DND-41 (cell line): ENCODE data around the gene TTPAL.

Source experiments
- ATAC-seq: fragments of 200-7000 bp; cut with Tn5 transposase; 3 replicates; pipeline ENCODE4 v1.9.1; 2021; ENCODE audit warnings: low read depth; ENCODE audit not compliant: insufficient read depth
- DNase-seq: peaks from one replicate; pipeline ENCODE4 v3.0.0-alpha.2; 2020
- H2AFZ ChIP-seq: 2 replicates; pipeline ENCODE4 v1.6.0; 2012; ENCODE audit warnings: low read depth, low read length
- H3K27ac ChIP-seq: 2 replicates; pipeline ENCODE4 v1.5.1; 2012; ENCODE audit warnings: low read length, inconsistent platforms
- H3K27me3 ChIP-seq: fragments of 200-600 bp; sonication (generic); 2 replicates; pipeline ENCODE4 v1.6.0; 2012; ENCODE audit warnings: low read length, mild to moderate bottlenecking, inconsistent platforms; ENCODE audit not compliant: insufficient read depth, poor library complexity
- H3K36me3 ChIP-seq: 2 replicates; pipeline ENCODE4 v1.5.1; 2012; ENCODE audit warnings: low read length, inconsistent platforms; ENCODE audit not compliant: insufficient read depth
- H3K4me1 ChIP-seq: 2 replicates; pipeline ENCODE4 v1.5.1; 2012; ENCODE audit warnings: mild to moderate bottlenecking, low read length; ENCODE audit not compliant: insufficient read depth
- H3K4me2 ChIP-seq: 2 replicates; pipeline ENCODE4 v1.6.0; 2012; ENCODE audit warnings: mild to moderate bottlenecking, moderate library complexity, low read length, inconsistent platforms; ENCODE audit not compliant: insufficient read depth
- H3K4me3 ChIP-seq, 2 experiments: fragments of 200-600 bp in 1 of 2; shearing (Covaris generic) in 1 of 2; 2 replicates each; pipeline ENCODE4 v1.5.1; 2012 to 2016; ENCODE audit warnings: inconsistent platforms in 2 of 2, low read length in 2 of 2, mild to moderate bottlenecking in 2 of 2, low read depth in 1 of 2, moderate library complexity in 1 of 2
- H3K79me2 ChIP-seq: 2 replicates; pipeline ENCODE4 v1.6.0; 2012; ENCODE audit warnings: low read length, inconsistent platforms; ENCODE audit not compliant: insufficient read depth
- H3K9ac ChIP-seq: 2 replicates; pipeline ENCODE4 v1.6.0; 2012; ENCODE audit warnings: low read depth, mild to moderate bottlenecking, inconsistent platforms, low read length, moderate library complexity
- H3K9me3 ChIP-seq: 2 replicates; pipeline ENCODE4 v1.5.1; 2012; ENCODE audit warnings: low read length, moderate library complexity, mild to moderate bottlenecking, inconsistent platforms; ENCODE audit not compliant: insufficient read depth, severe bottlenecking
- H4K20me1 ChIP-seq: 2 replicates; pipeline ENCODE4 v1.6.0; 2012; ENCODE audit warnings: low read length; ENCODE audit not compliant: insufficient read depth
- CTCF ChIP-seq: IDR thresholded peaks from 2 replicates; pipeline ENCODE4 v1.5.1; 2012; ENCODE audit warnings: borderline replicate concordance, low read length, moderate library complexity, mild to moderate bottlenecking; ENCODE audit not compliant: poor library complexity, severe bottlenecking; ENCODE audit errors: extremely low read depth
- EZH2 ChIP-seq: IDR thresholded peaks from 3 replicates; pipeline ENCODE4 v1.6.1; 2012; ENCODE audit warnings: borderline replicate concordance, low read depth, mild to moderate bottlenecking, moderate library complexity, low read length, inconsistent platforms; ENCODE audit not compliant: severe bottlenecking

Gene TTPAL

GRCh38 chr20:44475694-44476560, at the start of gene TTPAL:
Gene TTPAL (plus strand): TSS chr20:44475874. CDS start chr20:44480000, 4,126 bp downstream.
- Histone ChIP-seq H3K9ac (peak within 1 kb of the TSS; percentile 65), H3K36me3 (peaks cover 13% of the 10 kb centered on the region), H4K20me1 (no peaks in the 10 kb centered on the region), H3K4me3 (peak within 1 kb of the TSS; percentile 61 to 74), H3K4me2 (peak within 1 kb of the TSS; percentile 83), H3K27ac (peak within 1 kb of the TSS; percentile 79), H3K27me3 (no peaks in the 10 kb centered on the region), H3K79me2 (peaks cover 15% of the 10 kb centered on the region), H2AFZ (peak within 1 kb of the TSS; percentile 92), H3K4me1 (peaks cover 22% of the 10 kb centered on the region), H3K9me3 (no peaks in the 10 kb centered on the region)
- TF ChIP-seq EZH2, result no peak
- peak; percentile 53 for TF ChIP-seq CTCF
- DNase-seq (peak; percentile 90), ATAC-seq (peak; percentile 94)

GRCh38 chr20:44425923-44426322, 49.8 kb upstream of the TTPAL start:
- no peak overlapping the region for H3K27ac ChIP-seq
- ATAC-seq (no peak), DNase-seq (no peak)
- H3K4me1 ChIP-seq, result no peaks in the 10 kb centered on the region
- no peak overlapping the region for H3K9ac ChIP-seq
- no peak overlapping the region for H2AFZ ChIP-seq
- H3K4me3 ChIP-seq, result no peak overlapping the region
- no peaks in the 10 kb centered on the region for H3K36me3 ChIP-seq
- H3K79me2 ChIP-seq, result no peaks in the 10 kb centered on the region
- no peaks in the 10 kb centered on the region for H4K20me1 ChIP-seq
- TF ChIP-seq EZH2, result no peak
- TF ChIP-seq CTCF, result no peak
- H3K27me3 ChIP-seq, result peaks cover 8% of the 10 kb centered on the region
- no peaks in the 10 kb centered on the region for H3K9me3 ChIP-seq
- no peak overlapping the region for H3K4me2 ChIP-seq

- no peak overlapping the region for H3K27ac ChIP-seq
Measured at GRCh38 chr20:44426879-44427790, 48.5 kb upstream of the TTPAL start.

More at GRCh38 chr20:44426879-44427790, 48.5 kb upstream of the TTPAL start:
- Histone ChIP-seq H3K27me3 (peaks cover 5% of the 10 kb centered on the region), H3K9me3 (no peaks in the 10 kb centered on the region), H3K36me3 (no peaks in the 10 kb centered on the region), H2AFZ (no peak overlapping the region), H3K9ac (no peak overlapping the region), H4K20me1 (no peaks in the 10 kb centered on the region), H3K4me1 (no peaks in the 10 kb centered on the region), H3K4me3 (no peak overlapping the region), H3K4me2 (no peak overlapping the region), H3K79me2 (no peaks in the 10 kb centered on the region)
- TF ChIP-seq EZH2 (no peak), CTCF (no peak)
- DNase-seq, result no peak
- no peak for ATAC-seq
